Hematopoietic multipotent progenitor cell treated with erythropoietin and hydrocortisone succinate and interleukin-3 and kit ligand, for 17 days (in vitro differentiated cells): ENCODE results near the gene TRIOBP.

ENCODE experiments used
- DNase-seq: peaks from one replicate; pipeline ENCODE4 v3.0.0-alpha.2; 2015; ENCODE audit warnings: low spot score

TRIOBP gene

DNA sequence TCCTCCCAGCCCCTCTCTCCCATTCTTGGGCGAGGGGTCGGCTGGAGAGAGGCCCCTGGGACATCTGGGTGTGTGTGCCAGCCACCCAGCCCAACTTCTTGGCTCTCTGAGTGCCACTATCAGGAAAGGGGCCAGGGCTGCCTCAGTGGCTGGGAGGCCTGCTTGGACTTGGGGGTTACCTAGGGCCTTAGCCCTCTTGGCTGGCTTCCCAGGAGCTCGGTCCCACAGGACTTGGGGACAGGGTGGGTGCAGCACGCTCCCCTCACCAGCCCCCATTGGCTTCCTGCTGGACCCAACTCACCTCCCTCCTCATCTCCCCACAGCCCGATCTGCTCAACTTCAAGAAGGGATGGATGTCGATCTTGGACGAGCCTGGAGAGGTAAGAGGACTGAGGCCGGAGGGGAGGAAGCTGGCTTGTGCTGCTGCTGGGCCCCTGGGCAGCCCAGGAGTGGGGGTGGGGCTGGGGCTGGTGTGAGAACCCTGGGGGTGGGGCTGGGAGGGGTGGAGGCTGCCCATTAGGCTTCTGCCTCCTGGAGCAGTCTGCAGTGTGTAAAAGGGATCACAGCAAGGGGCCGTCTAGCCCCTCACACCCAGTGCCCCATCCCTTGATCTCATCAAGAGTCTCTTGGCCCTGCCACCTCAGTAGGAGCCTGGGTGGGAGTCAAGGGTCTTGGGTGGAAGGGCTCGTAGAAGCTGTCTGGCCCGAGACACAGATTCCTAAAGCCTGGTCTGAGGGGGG is 54.8 kb downstream of the TRIOBP start:
- no peak for DNase-seq

DNA sequence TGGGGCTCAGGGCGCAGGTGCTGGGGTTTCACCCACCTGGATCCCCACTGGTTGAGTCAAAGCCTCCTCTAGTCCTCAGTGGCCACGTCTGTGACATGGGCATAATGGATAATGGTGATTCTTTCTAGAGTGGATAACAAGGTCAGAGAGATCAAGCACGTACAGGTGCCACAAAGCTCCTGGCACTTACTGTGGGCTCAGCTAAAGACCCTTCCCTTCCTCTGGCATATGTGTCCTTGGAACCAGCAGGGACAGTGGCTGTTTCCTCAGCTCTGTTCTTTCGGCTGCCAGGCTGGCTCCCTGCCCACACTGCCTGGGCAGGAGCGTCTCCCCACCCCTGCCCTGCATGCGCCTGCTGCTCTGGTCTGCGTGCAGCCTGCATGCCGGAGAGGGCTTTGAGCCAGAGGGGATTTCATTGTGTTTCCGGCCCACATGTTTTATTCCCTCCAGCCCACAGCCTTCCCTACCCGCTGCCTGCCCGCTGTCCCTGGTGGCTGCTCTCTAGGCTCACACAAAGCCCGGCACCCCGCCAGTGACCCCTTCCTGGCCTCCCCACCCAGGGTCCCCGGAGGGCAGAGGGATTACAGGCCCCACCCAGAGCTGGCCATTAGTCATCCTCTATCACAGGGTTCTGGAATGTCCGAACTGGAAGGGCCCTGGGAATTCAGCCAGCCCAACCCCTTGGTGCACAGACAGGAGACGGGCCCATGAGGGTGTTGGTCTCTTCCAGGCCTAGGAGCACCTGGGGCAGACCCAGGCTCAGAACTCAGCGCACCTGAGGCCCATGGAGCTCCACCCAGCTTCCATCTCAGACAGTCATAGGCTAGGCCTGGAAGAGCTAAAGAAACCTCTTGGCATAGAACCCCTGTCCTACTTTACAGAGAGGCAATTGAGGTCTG is 55.6 kb downstream of the TRIOBP start:
- no peak for DNase-seq

DNA sequence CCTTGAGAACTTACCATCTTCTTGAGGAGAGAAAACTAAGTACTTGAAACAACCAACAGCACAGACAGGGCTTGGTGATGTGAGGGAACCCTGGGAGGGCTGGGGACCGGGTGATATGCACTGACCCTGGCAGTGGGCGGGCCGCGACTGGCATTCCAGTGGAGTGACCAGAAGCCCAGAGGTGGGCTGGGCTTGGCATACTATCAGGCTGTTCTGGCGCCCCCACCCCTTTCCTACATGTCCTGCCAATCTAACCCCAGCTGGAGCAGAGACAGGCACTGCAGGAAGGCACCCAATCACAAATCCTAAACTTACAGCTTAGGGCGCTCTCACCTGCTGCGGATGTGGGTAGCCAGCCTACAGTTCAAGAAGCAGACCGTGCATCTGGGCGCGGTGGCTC is 56.9 kb downstream of the TRIOBP start:
- no peak for DNase-seq

DNA sequence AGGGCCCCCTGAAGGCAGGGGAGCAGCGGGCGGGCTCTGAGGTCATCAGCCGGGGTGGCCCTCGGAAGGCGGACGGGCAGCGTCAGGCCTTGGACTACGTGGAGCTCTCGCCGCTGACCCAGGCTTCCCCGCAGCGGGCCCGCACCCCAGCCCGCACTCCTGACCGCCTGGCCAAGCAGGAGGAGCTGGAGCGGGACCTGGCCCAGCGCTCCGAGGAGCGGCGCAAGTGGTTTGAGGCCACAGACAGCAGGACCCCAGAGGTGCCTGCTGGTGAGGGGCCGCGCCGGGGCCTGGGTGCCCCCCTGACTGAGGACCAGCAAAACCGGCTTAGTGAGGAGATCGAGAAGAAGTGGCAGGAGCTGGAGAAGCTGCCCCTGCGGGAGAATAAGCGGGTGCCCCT is 60.8 kb downstream of the TRIOBP start:
- no peak for DNase-seq

DNA sequence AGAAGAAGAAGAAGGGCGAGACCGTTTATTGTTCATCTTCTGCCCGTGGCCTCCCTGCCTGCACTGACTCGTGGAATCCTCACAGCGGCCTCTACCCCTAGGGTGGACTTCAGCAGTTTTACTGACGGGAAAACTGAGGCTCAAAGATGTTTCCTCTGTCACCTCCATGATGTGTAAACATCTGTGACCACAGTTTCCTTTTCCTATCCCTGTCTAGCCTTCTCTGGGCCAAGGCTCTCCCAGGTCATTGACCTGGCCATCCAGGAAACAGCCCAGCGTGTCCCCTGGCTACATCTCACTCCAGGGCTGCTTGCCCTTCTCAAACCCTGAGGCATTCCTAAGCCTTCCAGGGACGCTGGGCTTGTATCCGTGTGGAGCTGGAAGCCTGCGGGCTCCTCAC is 61.8 kb downstream of the TRIOBP start:
- no peak for DNase-seq

DNA sequence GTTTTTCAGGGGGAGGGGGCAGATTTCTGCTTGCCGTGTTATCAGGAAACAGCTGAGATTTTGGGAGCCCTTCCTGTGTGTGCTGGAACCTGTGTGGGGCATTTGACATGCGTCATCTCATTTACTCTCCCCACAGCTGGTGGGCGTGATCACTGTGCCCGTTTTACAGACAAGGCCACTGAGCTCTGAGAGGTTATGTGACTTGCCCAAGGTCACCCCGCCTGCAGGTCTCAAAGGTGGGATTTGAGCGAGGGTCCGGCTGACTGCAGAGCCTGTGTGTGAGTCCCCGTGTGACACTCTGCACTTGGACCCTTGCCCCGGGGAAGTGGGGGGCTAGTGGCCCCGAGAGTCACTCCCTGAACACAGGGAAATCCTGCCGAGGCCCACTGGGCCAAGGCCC is 62.4 kb downstream of the TRIOBP start:
- DNase-seq: no peak

DNA sequence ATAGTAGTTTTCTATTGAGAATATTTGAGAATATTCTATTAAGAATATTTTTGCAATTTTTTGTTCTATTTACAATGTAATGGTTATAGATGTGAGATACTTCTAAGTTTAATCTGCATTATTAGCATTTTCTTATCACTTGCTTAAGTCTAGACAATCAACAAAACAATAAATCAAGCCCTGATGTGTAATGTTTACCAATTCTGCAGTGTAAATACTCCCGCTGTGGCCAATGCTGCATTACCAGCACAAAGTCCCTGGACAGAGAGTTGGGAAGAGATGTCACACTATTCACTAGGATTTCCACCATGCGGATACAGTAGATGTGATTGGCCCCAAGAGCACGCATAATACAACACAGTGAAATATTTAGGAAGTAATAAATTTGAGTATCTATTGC is 63.3 kb downstream of the TRIOBP start:
- DNase-seq: no peak

DNA sequence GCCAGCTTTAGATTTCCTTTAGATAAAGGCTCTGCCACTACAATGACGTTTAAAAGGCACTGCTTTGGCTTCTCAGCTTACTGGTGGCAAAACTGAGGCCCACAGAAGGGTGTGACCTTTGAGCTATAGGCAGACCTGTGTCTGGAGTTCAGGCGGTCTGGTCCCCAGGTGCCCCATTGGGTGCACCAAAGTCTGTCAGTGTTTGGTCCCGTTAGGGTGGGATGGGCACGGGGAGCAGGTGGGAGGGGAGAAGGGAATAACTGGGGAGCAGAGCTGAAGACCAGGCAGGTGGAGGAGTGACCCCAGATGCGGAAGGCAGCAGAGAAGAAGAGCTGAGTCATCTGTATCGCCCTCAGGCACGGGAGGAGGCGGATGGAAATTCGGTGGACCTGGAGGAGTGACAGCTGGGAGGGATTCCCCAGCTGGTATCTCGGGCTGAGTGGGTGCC is 65.6 kb downstream of the TRIOBP start:
- DNase-seq: no peak

DNA sequence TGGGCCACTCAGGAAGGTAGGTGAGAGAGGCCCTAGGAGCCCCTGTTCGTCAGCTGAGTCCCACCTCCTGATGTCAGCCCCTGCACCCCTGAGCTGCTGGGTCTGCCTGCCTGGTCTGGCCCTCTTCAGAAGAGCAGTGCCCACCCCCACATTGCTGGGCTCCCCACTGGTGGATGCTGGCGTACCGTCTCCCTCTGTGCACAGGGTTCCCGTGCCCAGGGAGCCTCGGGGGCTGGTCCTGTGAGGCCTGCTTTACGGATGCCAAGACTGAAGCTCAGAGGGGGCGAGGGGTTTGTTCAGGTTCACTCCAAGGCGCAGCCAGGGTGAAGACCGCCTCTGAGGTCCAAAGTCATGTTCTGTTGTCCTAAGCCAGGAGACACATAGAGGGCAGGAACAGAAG is 66.2 kb downstream of the TRIOBP start:
- DNase-seq: no peak

DNA sequence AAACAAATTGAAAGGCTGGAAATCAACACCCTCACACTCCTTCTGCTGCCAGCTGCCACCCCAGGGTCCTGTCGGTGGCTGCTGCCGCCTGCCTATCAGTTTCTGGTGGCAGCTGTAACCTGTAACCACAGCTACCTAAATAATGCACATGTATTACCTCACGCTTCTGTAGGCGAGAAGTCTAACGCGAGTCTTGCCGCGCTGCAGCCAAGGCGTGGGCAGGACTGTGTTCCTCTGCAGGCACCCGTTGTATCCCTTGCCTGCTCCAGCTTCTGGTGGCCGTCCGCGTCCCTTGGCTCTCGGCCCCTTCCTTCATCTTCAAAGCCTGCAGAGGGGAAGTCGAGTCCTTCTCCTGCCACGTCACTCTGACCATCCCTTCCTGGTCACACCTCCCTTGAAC is 66.8 kb downstream of the TRIOBP start:
- DNase-seq: no peak

DNA sequence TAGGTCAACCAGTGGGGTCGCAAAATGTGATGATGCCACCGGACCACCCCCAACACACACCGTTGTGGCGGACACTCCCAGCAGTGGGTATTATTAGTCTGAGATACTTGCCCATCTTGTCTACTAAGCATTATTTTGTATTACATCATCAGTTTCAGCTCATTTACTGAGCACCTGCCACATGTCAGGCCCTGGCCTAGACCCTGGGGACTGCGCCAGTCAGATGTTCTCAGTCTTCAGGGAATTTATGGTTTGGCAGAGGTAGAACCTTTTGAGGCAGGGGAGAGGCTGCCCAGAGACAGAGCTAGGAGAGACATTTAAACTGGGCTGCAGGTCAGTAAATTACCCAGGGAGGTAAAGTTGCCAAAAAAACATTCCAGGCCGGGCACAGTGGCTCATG is 67.8 kb downstream of the TRIOBP start:
- DNase-seq: no peak

DNA sequence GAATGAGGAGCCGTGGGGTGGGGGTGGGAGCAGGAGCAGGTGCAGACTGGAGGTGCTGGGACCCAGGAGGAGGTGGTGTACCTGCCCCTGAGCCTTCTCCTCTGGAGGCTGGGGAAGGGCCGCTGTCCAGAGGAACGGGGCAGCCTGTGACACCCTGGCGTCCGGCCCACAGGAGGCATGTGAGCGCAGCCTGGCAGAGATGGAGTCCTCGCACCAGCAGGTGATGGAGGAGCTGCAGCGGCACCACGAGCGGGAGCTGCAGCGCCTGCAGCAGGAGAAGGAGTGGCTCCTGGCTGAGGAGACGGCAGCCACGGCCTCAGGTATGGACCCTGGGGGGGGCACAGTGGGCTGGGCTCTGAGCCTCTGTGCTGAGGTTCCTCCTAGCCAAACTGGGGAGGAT is 68.7 kb downstream of the TRIOBP start:
- DNase-seq: no peak

DNA sequence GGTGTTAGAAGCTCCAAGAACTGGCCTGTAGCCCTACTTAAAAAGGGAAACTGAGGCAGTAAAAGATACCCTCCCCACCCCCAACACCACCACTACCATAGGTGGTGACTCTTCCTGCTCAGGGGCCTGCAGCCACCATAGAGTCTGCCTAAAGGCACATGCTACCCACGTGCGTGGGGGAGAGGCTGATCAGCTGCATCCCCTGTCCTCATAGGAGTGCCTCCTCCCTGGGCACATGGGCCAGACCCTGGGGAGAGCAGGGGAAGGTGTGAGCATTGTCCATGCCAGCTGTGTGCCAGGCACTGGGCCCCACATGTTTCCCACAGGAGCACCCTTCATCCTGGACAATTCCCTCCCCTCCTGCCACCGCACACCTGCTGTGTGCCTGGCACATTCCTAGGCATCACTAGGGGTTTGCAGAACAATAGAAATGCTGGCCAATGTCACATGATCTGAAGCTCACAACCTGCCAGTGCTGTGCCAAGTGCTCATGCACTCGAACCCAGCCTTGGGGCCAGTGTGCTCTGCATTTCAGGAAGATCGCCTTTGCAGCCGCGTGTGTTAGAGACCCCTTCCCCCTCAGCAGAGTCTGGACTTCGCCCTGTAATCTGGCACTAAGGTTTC is 69.2 kb downstream of the TRIOBP start:
- no peak for DNase-seq

DNA sequence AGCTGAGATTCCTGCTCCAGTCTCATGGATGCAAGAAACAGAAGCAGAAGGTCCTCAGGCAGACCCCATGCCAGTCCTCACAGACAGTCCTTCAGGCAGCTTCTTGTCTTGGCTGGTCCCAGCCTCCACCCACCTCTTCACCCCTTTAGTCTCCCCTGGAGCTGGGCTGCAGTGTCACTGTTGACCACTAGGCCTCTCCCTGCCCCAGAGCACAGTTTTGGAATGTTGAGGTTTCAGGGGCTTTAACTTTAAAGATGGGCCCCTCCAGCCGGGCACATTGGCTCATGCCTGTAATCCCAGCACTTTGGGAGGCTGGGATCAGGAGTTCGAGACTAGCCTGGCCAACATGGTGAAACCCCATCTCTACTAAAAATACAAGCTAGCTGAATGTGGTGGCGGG is 71.4 kb downstream of the TRIOBP start:
- no peak for DNase-seq

DNA sequence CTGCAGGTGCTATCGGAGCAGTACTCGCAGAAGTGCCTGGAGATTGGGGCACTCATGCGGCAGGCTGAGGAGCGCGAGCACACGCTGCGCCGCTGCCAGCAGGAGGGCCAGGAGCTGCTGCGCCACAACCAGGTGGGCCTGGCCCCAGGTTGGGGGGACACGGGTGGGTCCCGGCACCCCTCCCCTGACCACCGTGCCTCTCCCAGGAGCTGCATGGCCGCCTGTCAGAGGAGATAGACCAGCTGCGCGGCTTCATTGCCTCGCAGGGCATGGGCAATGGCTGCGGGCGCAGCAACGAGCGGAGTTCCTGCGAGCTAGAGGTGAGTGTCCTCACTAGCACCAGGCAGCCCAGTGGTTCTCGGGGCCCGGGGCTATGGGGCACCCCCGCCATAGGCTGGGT is 72.2 kb downstream of the TRIOBP start:
- DNase-seq: no peak

DNA sequence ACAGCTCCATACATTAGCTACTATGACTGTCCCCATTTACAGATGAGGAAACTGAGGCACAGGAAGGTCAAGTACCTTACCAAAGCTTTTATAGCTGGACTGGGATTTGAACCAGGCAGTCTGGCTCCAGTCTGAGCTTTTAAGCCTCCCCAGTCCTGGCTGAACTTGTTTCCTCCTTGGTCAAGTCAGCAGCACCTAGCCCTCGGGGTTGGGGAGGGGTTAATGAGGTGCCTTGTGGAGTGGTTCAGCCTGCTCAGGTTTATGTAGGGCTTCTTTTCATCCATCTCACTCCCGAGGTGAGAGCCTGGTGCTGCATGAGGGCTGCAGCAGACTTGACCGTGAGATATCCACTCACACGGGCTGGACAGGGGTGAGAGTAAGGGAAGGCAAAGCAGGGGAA is 74.2 kb downstream of the TRIOBP start:
- DNase-seq: no peak

DNA sequence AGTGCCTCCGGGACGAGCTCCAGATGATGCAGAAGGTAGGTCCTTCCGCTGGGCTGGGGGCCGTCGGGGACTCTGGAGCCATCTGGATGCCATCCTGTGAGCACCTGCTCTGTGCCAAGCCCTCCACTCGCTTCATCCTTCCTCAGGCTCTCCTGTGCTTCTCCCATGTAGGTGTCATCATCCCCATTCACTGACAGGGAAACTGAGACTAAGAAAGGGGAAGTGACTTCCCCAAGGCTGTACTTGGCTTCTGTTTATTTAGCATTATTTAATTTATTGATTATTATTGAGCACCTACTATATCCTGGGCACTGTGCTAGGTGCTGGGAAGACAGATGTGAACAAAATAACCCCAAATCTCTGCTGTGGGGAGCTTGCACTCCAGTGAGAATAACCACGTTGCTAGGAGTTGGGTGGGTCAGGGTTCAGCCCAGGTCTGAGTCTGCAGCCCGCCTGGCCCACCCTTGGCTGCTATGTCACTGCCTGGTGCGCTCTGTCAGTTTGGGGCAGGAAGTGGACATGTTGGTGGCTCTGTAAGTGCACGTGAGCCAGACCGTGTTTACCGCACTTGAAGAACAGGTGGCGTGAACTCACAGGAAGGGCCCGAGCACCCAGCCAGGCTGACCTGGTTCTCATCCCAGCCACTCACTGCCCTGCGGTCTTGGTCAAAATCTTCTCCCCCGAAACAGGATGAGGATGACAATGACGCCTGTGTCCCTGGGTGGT is 75.0 kb downstream of the TRIOBP start:
- no peak for DNase-seq

DNA sequence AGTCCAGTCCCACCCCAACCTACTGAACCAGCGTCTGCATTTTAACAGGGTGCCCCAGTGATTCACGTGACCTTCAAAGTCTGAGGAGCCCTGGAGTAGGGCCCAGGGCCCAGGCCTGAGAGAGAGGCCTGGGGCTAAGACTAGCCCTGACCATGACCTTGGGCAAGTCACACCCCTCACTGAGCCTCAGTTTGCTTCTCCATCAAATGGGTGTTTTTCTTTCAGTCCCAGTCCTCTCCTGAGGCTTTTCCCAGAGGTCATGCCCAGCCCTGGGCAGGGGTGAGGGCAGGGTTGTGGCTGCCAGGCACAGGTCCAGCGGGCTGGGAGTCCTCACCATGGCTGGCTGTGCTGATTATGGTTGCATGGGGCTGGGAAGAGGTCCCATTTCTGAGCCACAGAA is 77.9 kb downstream of the TRIOBP start:
- no peak for DNase-seq

DNA sequence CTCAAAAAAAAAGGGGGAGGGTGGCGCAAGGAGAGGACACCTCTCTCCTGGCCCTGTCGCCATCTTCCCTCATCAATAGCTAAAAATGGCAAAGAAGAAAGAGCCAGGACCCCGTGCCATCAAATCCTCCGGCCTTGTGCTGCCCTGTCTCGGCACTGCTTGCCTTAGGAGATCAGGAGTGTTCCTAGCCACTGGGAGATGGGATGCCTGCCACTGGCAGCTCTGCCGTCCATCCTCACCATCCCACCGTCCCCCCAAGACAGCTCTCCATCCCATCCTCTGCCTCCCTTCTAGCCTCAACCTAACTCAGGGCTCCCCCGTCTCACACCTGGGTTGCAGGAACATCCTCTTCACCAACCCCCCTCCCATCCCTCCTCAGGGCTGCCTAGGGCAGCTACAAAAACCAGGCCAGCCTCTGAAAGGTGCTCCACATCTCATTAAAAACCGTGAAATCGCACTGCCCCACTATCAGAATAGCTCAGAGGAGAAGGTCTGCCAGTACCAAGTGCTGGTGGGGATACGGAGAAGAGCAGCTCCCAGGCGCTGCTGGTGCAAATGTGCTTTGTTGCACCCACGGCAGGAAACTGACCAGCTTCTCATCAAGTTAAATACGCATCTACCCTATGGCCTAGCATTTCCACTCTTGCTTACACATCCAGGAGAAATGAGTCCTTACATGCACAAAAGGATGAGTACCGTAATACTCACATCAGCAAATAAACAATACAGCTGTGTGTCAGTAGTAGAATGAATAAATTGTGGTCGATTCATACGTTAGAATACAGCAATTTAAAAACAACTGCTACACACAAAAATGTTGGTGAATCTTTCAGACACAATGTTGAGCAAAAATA is 79.2 kb downstream of the TRIOBP start:
- no peak for DNase-seq

DNA sequence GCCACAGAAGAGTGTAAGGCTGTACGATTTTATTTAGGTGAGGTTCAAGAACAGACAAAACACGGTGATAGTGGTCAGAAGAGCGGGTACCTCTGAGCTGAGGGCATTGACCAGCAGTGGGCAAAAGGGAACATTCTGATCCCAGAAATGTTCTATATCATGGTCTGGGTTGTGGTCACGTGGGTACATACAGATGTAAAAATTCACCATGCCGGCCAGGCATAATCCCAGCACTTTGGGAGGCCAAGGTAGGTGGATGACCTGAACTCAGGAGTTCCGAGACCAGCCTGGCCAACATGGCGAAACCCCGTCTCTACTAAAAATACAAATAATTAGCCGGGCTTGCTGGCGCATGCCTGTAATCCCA is 79.8 kb downstream of the TRIOBP start:
- DNase-seq: no peak

DNA sequence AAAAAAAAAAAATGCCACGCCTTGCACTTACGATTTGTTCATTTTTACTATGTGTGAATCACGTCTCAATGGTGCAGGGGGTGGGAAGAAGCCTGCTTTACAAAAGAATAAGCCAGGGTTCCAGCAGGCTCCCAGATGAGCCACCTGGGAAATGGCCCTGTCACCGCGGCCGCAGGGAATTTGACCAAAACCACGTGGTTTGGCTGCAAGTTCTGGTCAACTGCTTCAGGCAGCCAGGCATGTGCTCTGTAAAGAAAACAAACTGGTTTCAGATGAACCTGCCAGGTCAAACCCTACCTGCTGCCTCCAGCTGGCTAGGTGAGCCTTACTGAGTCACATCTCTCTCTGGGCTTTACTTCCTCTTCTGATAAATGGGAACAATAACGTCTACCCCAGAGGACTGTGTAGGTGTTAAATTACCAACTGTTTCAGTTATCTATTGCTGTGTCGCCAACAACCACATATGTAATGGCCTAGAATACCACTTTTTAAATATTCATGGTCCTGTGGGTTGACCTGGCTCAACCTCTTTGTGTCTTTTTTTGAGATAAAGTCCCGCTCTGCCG is 80.4 kb downstream of the TRIOBP start:
- no peak for DNase-seq
